HG02610 (cell line): ENCODE data around the gene EXOC4.

Experiments
- ATAC-seq: cut with Tn5 transposase; IDR thresholded peaks from one replicate; pipeline ENCODE4 v1.9.1; 2021; ENCODE audit warnings: mild to moderate bottlenecking, moderate library complexity; ENCODE audit not compliant: unreplicated experiment

The EXOC4 gene

GRCh38 chr7:133690740-133691139, 437.9 kb downstream of the EXOC4 start:
- no peak for ATAC-seq

- ATAC-seq: no peak
These were observed 439.1 kb downstream of the EXOC4 start for GRCh38 chr7:133691727-133692610.

- no peak for ATAC-seq
These were observed 440.4 kb downstream of the EXOC4 start for GRCh38 chr7:133693281-133693680.

- ATAC-seq: no peak
These were observed 443.2 kb downstream of the EXOC4 start for GRCh38 chr7:133696056-133696455.

- ATAC-seq: no peak
These were observed 444.7 kb downstream of the EXOC4 start for GRCh38 chr7:133697585-133697984.

- ATAC-seq: no peak
These were observed 445.2 kb downstream of the EXOC4 start for GRCh38 chr7:133698127-133698526.

- no peak for ATAC-seq
These were observed 446.5 kb downstream of the EXOC4 start for GRCh38 chr7:133699386-133699785.

GRCh38 chr7:133702078-133702477, 449.2 kb downstream of the EXOC4 start:
- ATAC-seq: no peak

GRCh38 chr7:133702960-133703359, 450.1 kb downstream of the EXOC4 start:
- ATAC-seq: no peak

- no peak for ATAC-seq
These were observed 450.7 kb downstream of the EXOC4 start for GRCh38 chr7:133703547-133703946.

GRCh38 chr7:133704453-133704852, 451.6 kb downstream of the EXOC4 start:
- no peak for ATAC-seq

- no peak for ATAC-seq
These were observed 452.7 kb downstream of the EXOC4 start for GRCh38 chr7:133705596-133705995.

- ATAC-seq: no peak
These were observed 453.1 kb downstream of the EXOC4 start for GRCh38 chr7:133706016-133706415.

- ATAC-seq: no peak
These were observed 456.4 kb downstream of the EXOC4 start for GRCh38 chr7:133709036-133709880.

- no peak for ATAC-seq
These were observed 459.7 kb downstream of the EXOC4 start for GRCh38 chr7:133712544-133712943.

GRCh38 chr7:133714654-133715053, 461.8 kb downstream of the EXOC4 start:
- ATAC-seq: no peak

GRCh38 chr7:133718131-133718530, 465.3 kb downstream of the EXOC4 start:
- ATAC-seq: no peak

- no peak for ATAC-seq
These were observed 470.2 kb downstream of the EXOC4 start for GRCh38 chr7:133723044-133723443.

- ATAC-seq: no peak
These were observed 471.3 kb downstream of the EXOC4 start for GRCh38 chr7:133724148-133724547.

GRCh38 chr7:133724694-133725093, 471.8 kb downstream of the EXOC4 start:
- ATAC-seq: no peak

- ATAC-seq: no peak
These were observed 474.8 kb downstream of the EXOC4 start for GRCh38 chr7:133727476-133728214.
